Measurements from ENCODE around the gene MACROD2. TPM values are rescaled to one million over a fixed set of nuclear protein-coding genes. Genes with fewer than 3 reads are reported as not detected.

MACROD2 gene
- total and polyA plus RNA-seq, 2 experiments from 2014 or later = 2.8 to 4.3 TPM

DNA sequence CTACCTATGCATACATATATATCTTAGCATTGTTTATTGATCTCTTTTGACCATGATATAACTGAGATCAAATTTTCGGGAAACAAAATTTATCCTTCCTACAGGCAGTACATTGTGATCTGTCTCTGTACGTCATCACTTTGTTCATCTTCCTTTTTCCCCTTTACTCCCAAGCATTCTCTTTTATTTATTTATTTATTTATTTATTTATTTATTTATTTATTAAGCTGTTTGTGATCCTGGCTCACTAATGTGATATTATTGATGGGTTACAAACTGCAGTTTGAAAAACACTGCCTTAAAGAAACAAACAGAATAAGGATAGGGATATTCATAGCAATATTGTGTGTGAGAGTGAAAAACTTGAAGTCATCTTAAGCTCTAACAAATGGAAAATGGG is 51.2 kb downstream of the MACROD2 start:
- TF ChIP-seq, protein P1, sequence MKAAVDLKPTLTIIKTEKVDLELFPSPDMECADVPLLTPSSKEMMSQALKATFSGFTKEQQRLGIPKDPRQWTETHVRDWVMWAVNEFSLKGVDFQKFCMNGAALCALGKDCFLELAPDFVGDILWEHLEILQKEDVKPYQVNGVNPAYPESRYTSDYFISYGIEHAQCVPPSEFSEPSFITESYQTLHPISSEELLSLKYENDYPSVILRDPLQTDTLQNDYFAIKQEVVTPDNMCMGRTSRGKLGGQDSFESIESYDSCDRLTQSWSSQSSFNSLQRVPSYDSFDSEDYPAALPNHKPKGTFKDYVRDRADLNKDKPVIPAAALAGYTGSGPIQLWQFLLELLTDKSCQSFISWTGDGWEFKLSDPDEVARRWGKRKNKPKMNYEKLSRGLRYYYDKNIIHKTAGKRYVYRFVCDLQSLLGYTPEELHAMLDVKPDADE (IDR thresholded peaks at IDR 0.05) = no peak
- TF ChIP-seq JUNB (IDR thresholded peaks at IDR 0.05; ENCODE audit: unreplicated experiment) = no peak
- no peak for TF ChIP-seq EZH2phosphoT487 (IDR thresholded peaks at IDR 0.05; ENCODE audit: unreplicated experiment)
- TF ChIP-seq EZH2 (IDR thresholded peaks at IDR 0.05; ENCODE audit: low read depth, unreplicated experiment) = no peak
- no peak for TF ChIP-seq NANOG (IDR thresholded peaks at IDR 0.05; ENCODE audit: borderline replicate concordance)
- TF ChIP-seq ZNF114 (CRISPR knock-in tag; IDR thresholded peaks at IDR 0.05) = no peak
- no peak for TF ChIP-seq POLR2AphosphoS5 (IDR thresholded peaks at IDR 0.05; ENCODE audit: low read depth)
- Mint-ChIP-seq H3K36me3 (ENCODE audit: low read depth) (peaks cover 8% of the 10 kb centered on the region; the same call in 2 of the 3 replicates), H3K27me3 (ENCODE audit: insufficient read depth, low read depth, poor library complexity) (peaks cover 3% of the 10 kb centered on the region), H3K9me3 (no peaks in the 10 kb centered on the region), H3K4me3 (no peak overlapping the region), H3K27ac (no peak overlapping the region), H3K4me1 (no peaks in the 10 kb centered on the region)
- Histone ChIP-seq H4K20me1 (replicated peaks; ENCODE audit: insufficient read depth) (no peaks in the 10 kb centered on the region; the same call in 1 of the 2 replicates), H3K79me2 (replicated peaks; ENCODE audit: insufficient read depth) (no peaks in the 10 kb centered on the region), H3K4me3 (no peak overlapping the region), H3K4me2 (no peak overlapping the region), H3K27me3 (ENCODE audit: insufficient read depth) (no peaks in the 10 kb centered on the region), H3K36me3 (ENCODE audit: insufficient read depth) (no peaks in the 10 kb centered on the region), H3F3A (replicated peaks; ENCODE audit: low read depth) (no peaks in the 10 kb centered on the region), H3K9me2 (ENCODE audit: insufficient read depth) (no peaks in the 10 kb centered on the region), H3K27ac (ENCODE audit: low read depth) (no peak overlapping the region), H3K4me1 (ENCODE audit: insufficient read depth) (no peaks in the 10 kb centered on the region), H2AFZ (no peak overlapping the region)
- ATAC-seq = no peak
- no peak for DNase-seq (ENCODE audit: low spot score)

DNA sequence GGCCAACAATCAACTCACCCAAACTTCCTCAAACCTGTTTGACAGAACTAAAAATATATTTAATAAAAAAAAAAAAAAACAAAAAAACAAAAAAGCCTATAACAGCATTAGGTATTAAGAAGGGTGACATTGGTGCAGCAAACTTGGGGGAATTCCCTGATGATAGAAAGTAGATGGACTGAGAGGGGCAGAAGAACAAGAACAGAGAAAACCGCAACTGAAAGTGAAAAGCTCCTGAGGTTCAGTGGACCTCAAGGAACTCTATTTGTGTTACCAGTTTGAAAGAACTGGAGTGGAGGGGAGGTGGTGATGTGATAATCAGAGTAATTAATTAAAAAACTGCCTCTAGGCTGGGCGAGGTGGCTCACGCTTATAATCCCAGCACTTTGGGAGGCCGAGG is 53.8 kb downstream of the MACROD2 start:
- H3K4me1 Mint-ChIP-seq = peaks cover 5% of the 10 kb centered on the region
- H3K4me3 ChIP-seq = no peak overlapping the region
- H3K9me2 ChIP-seq (ENCODE audit: insufficient read depth) = no peaks in the 10 kb centered on the region
- H3F3A ChIP-seq (replicated peaks; ENCODE audit: low read depth) = no peaks in the 10 kb centered on the region
- H3K36me3 ChIP-seq (ENCODE audit: insufficient read depth) = no peaks in the 10 kb centered on the region
- DNase-seq (ENCODE audit: low spot score) = no peak
- H3K79me2 ChIP-seq (replicated peaks; ENCODE audit: insufficient read depth) = no peaks in the 10 kb centered on the region
- no peaks in the 10 kb centered on the region; the same call in 1 of the 2 replicates for H3K4me1 ChIP-seq (ENCODE audit: insufficient read depth)
- H3K27ac ChIP-seq (ENCODE audit: low read depth) = no peak overlapping the region
- ATAC-seq = no peak
- no peak overlapping the region for H3K4me3 Mint-ChIP-seq
- H4K20me1 ChIP-seq (replicated peaks; ENCODE audit: insufficient read depth) = no peaks in the 10 kb centered on the region; the same call in 1 of the 2 replicates
- no peaks in the 10 kb centered on the region for H3K9me3 Mint-ChIP-seq
- no peaks in the 10 kb centered on the region for H3K27me3 Mint-ChIP-seq (ENCODE audit: insufficient read depth, low read depth, poor library complexity)
- H2AFZ ChIP-seq = no peak overlapping the region
- H3K27ac Mint-ChIP-seq = no peak overlapping the region
- H3K4me2 ChIP-seq = no peak overlapping the region
- no peaks in the 10 kb centered on the region for H3K27me3 ChIP-seq (ENCODE audit: insufficient read depth)
- H3K36me3 Mint-ChIP-seq (ENCODE audit: low read depth) = peaks cover 2% of the 10 kb centered on the region; the same call in 1 of the 3 replicates
- no peak for TF ChIP-seq EZH2 (IDR thresholded peaks at IDR 0.05; ENCODE audit: low read depth, unreplicated experiment)
- no peak for TF ChIP-seq EZH2phosphoT487 (IDR thresholded peaks at IDR 0.05; ENCODE audit: unreplicated experiment)
- no peak for TF ChIP-seq CREB1 (CRISPR knock-in tag; IDR thresholded peaks at IDR 0.05; ENCODE audit: low read depth)
- TF ChIP-seq POLR2AphosphoS5 (IDR thresholded peaks at IDR 0.05; ENCODE audit: low read depth) = no peak
- no peak for TF ChIP-seq ZNF114 (CRISPR knock-in tag; IDR thresholded peaks at IDR 0.05)
- TF ChIP-seq NANOG (IDR thresholded peaks at IDR 0.05; ENCODE audit: borderline replicate concordance) = no peak
- TF ChIP-seq, protein P1 (IDR thresholded peaks at IDR 0.05) = no peak
- TF ChIP-seq JUNB (IDR thresholded peaks at IDR 0.05; ENCODE audit: unreplicated experiment) = no peak
- TF ChIP-seq CTCF (conservative IDR thresholded peaks at IDR 0.05; ENCODE audit: low read depth in 2 of 2) = no peak
- no peak for TF ChIP-seq STAT1 (IDR thresholded peaks at IDR 0.05; ENCODE audit: unreplicated experiment)
- TF ChIP-seq, protein P2, sequence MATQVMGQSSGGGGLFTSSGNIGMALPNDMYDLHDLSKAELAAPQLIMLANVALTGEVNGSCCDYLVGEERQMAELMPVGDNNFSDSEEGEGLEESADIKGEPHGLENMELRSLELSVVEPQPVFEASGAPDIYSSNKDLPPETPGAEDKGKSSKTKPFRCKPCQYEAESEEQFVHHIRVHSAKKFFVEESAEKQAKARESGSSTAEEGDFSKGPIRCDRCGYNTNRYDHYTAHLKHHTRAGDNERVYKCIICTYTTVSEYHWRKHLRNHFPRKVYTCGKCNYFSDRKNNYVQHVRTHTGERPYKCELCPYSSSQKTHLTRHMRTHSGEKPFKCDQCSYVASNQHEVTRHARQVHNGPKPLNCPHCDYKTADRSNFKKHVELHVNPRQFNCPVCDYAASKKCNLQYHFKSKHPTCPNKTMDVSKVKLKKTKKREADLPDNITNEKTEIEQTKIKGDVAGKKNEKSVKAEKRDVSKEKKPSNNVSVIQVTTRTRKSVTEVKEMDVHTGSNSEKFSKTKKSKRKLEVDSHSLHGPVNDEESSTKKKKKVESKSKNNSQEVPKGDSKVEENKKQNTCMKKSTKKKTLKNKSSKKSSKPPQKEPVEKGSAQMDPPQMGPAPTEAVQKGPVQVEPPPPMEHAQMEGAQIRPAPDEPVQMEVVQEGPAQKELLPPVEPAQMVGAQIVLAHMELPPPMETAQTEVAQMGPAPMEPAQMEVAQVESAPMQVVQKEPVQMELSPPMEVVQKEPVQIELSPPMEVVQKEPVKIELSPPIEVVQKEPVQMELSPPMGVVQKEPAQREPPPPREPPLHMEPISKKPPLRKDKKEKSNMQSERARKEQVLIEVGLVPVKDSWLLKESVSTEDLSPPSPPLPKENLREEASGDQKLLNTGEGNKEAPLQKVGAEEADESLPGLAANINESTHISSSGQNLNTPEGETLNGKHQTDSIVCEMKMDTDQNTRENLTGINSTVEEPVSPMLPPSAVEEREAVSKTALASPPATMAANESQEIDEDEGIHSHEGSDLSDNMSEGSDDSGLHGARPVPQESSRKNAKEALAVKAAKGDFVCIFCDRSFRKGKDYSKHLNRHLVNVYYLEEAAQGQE (IDR thresholded peaks at IDR 0.05; ENCODE audit: unreplicated experiment) = no peak
- no peak for TF ChIP-seq ZNF331 (CRISPR knock-in tag; IDR thresholded peaks at IDR 0.05; ENCODE audit: low read depth)

Measured in GM23338 (cell line).